NB4 (cell line): Measurements from ENCODE around the gene ZBTB4.

Experiments
- POLR2A ChIP-seq: IDR thresholded peaks from 2 replicates; pipeline ENCODE4 v1.6.1; 2011; ENCODE audit warnings: mild to moderate bottlenecking; ENCODE audit not compliant: insufficient read length; ENCODE audit errors: extremely low read depth
- TF ChIP-seq, protein P1 (sequence below): IDR thresholded peaks from one replicate; pipeline ENCODE4 v1.5.1; 2012; ENCODE audit warnings: low read depth, low read length

- TF ChIP-seq, protein P1, sequence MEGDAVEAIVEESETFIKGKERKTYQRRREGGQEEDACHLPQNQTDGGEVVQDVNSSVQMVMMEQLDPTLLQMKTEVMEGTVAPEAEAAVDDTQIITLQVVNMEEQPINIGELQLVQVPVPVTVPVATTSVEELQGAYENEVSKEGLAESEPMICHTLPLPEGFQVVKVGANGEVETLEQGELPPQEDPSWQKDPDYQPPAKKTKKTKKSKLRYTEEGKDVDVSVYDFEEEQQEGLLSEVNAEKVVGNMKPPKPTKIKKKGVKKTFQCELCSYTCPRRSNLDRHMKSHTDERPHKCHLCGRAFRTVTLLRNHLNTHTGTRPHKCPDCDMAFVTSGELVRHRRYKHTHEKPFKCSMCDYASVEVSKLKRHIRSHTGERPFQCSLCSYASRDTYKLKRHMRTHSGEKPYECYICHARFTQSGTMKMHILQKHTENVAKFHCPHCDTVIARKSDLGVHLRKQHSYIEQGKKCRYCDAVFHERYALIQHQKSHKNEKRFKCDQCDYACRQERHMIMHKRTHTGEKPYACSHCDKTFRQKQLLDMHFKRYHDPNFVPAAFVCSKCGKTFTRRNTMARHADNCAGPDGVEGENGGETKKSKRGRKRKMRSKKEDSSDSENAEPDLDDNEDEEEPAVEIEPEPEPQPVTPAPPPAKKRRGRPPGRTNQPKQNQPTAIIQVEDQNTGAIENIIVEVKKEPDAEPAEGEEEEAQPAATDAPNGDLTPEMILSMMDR: no peak
- no peak for TF ChIP-seq POLR2A
Observed at GRCh38 chr17:7476951-7477350, 2.5 kb downstream of the ZBTB4 start.
